HuH-7.5 (cell line): ENCODE data around the gene SPOUT1.
"Not testable (repeated sequence)": the region's sequence is repeated elsewhere in the genome, so short reads cannot be mapped to it uniquely, and the experiment has no call there.

Experiments used
- DNase-seq: peaks from one replicate; pipeline ENCODE4 v3.0.0; 2011; ENCODE audit warnings: low spot score

The SPOUT1 gene

GRCh38 chr9:128829477-128830251 is at the start of gene SPOUT1:
SPOUT1 (minus strand) TSS chr9:128829794; CDS start chr9:128829780, 14 bp downstream.
- DNase-seq = peak; percentile 98

- no peak for DNase-seq
These were observed 48.3 kb upstream of the SPOUT1 start for GRCh38 chr9:128877852-128878251.

GRCh38 chr9:128870941-128871265 is 41.3 kb upstream of the SPOUT1 start:
- DNase-seq = not testable (repeated sequence)

- no peak for DNase-seq
These were observed 40.7 kb upstream of the SPOUT1 start for GRCh38 chr9:128870128-128870940.

GRCh38 chr9:128863647-128864046 is 34.1 kb upstream of the SPOUT1 start:
- peak; percentile 74 for DNase-seq

- DNase-seq = no peak
These were observed 32.8 kb upstream of the SPOUT1 start for GRCh38 chr9:128862401-128862851.

GRCh38 chr9:128861501-128861900 is 31.9 kb upstream of the SPOUT1 start:
- no peak for DNase-seq

GRCh38 chr9:128860937-128861336 is 31.3 kb upstream of the SPOUT1 start:
- no peak for DNase-seq

GRCh38 chr9:128858476-128858875 is 28.9 kb upstream of the SPOUT1 start:
- not testable (repeated sequence) for DNase-seq

- not testable (repeated sequence) for DNase-seq
These were observed 24.9 kb upstream of the SPOUT1 start for GRCh38 chr9:128854454-128854853.

GRCh38 chr9:128852646-128853045 is 23.1 kb upstream of the SPOUT1 start:
- not testable (repeated sequence) for DNase-seq

- DNase-seq = not testable (repeated sequence)
These were observed 22.4 kb upstream of the SPOUT1 start for GRCh38 chr9:128851779-128852600.

GRCh38 chr9:128851024-128851423 is 21.4 kb upstream of the SPOUT1 start:
- not testable (repeated sequence) for DNase-seq

GRCh38 chr9:128847803-128848202 is 18.2 kb upstream of the SPOUT1 start:
- DNase-seq = no peak

- no peak for DNase-seq
These were observed 17.1 kb upstream of the SPOUT1 start for GRCh38 chr9:128846680-128847030.

GRCh38 chr9:128845186-128845931 is 15.8 kb upstream of the SPOUT1 start:
- peak; percentile 59 for DNase-seq

GRCh38 chr9:128843171-128843570 is 13.6 kb upstream of the SPOUT1 start:
- not testable (repeated sequence) for DNase-seq

- DNase-seq = no peak
These were observed 12.3 kb upstream of the SPOUT1 start for GRCh38 chr9:128841694-128842492.

GRCh38 chr9:128840524-128840923 is 10.9 kb upstream of the SPOUT1 start:
- DNase-seq = no peak

- peak; percentile 32 for DNase-seq
These were observed 8.7 kb upstream of the SPOUT1 start for GRCh38 chr9:128838338-128838737.
